CD4-positive, alpha-beta T cell treated with Interleukin-17A for 1 hour (primary cell): ENCODE data around the gene AFP.

Experiments
- DNase-seq: peaks from one replicate; pipeline ENCODE4 v3.0.0-alpha.2; 2020

Gene AFP

GRCh38 chr4:73415807-73416238 is 20.2 kb upstream of the AFP start:
- DNase-seq, result no peak

- DNase-seq, result no peak
These were observed 19.5 kb upstream of the AFP start for GRCh38 chr4:73416423-73417087.

- no peak for DNase-seq
These were observed 18.7 kb upstream of the AFP start for GRCh38 chr4:73417342-73417741.

- no peak for DNase-seq
These were observed 18.0 kb upstream of the AFP start for GRCh38 chr4:73417973-73418372.

DNA sequence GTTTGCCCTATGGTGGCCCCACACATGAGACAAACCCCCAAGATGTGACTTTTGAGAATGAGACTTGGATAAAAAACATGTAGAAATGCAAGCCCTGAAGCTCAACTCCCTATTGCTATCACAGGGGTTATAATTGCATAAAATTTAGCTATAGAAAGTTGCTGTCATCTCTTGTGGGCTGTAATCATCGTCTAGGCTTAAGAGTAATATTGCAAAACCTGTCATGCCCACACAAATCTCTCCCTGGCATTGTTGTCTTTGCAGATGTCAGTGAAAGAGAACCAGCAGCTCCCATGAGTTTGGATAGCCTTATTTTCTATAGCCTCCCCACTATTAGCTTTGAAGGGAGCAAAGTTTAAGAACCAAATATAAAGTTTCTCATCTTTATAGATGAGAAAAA is 17.3 kb upstream of the AFP start:
- no peak for DNase-seq

DNA sequence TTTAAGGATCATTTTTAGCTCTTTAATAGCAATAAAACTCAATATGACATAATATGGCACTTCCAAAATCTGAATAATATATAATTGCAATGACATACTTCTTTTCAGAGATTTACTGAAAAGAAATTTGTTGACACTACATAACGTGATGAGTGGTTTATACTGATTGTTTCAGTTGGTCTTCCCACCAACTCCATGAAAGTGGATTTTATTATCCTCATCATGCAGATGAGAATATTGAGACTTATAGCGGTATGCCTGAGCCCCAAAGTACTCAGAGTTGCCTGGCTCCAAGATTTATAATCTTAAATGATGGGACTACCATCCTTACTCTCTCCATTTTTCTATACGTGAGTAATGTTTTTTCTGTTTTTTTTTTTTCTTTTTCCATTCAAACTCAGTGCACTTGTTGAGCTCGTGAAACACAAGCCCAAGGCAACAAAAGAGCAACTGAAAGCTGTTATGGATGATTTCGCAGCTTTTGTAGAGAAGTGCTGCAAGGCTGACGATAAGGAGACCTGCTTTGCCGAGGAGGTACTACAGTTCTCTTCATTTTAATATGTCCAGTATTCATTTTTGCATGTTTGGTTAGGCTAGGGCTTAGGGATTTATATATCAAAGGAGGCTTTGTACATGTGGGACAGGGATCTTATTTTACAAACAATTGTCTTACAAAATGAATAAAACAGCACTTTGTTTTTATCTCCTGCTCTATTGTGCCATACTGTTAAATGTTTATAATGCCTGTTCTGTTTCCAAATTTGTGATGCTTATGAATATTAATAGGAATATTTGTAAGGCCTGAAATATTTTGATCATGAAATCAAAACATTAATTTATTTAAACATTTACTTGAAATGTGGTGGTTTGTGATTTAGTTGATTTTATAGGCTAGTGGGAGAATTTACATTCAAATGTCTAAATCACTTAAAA is 16.6 kb upstream of the AFP start:
- DNase-seq, result no peak

- DNase-seq, result no peak
These were observed 15.4 kb upstream of the AFP start for GRCh38 chr4:73420615-73421014.

DNA sequence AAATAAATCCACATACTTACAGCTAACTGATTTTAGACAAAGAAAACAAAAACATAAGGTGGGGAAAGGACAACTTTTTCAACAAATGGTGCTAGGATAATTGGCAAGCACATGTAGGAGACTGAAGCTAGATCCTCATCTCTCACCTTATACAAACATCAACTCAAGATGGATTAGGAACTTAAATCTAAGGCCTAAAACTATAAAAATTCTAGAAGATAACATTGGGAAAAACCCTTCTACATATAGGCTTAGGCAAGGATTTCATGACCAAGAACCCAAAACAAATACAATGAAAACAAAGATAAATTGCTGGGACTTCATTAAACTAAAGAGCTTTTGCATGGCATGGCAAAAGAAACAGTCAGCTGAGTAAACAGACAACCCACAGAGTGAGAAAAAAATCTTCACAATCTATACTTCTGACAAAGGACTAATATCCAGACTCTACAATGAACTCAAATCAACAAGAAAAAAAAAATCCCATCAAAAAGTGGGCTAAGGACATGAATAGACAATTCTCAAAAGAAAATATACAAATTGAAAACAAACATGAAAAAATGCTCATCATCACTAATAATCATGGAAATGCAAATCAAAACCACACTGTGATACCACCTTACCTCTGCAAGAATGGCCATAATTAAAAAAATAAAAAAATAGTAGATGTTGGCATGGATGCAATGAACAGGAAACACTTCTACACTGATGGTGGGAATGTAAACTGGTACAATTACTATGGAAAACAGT is 14.1 kb upstream of the AFP start:
- no peak for DNase-seq

GRCh38 chr4:73422458-73422752 is 13.6 kb upstream of the AFP start:
- DNase-seq, result no peak

GRCh38 chr4:73423184-73423583 is 12.8 kb upstream of the AFP start:
- no peak for DNase-seq

GRCh38 chr4:73426666-73427065 is 9.4 kb upstream of the AFP start:
- no peak for DNase-seq

DNA sequence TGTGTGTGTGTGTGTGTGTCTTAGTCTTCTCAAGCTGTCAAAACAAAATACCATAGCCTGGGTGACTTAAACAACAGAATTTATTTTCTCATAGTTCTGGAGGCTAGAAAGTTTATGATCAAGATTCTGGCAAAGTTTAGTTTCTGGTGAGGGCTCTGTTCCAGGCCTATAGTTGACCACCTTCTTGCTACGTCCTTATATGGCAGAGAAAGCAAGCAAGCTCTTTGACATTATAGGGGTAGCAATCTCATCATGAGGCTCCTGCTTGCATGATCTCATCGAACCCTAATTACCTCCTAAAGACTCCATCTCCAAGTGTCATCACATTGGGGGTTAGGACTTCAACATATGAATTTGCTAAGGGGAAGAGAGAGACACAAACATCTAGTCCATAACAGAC is 6.9 kb upstream of the AFP start:
- DNase-seq, result no peak

- DNase-seq, result no peak
These were observed 6.0 kb upstream of the AFP start for GRCh38 chr4:73429826-73430587.

GRCh38 chr4:73431813-73432168 is 4.2 kb upstream of the AFP start:
- DNase-seq, result no peak

DNA sequence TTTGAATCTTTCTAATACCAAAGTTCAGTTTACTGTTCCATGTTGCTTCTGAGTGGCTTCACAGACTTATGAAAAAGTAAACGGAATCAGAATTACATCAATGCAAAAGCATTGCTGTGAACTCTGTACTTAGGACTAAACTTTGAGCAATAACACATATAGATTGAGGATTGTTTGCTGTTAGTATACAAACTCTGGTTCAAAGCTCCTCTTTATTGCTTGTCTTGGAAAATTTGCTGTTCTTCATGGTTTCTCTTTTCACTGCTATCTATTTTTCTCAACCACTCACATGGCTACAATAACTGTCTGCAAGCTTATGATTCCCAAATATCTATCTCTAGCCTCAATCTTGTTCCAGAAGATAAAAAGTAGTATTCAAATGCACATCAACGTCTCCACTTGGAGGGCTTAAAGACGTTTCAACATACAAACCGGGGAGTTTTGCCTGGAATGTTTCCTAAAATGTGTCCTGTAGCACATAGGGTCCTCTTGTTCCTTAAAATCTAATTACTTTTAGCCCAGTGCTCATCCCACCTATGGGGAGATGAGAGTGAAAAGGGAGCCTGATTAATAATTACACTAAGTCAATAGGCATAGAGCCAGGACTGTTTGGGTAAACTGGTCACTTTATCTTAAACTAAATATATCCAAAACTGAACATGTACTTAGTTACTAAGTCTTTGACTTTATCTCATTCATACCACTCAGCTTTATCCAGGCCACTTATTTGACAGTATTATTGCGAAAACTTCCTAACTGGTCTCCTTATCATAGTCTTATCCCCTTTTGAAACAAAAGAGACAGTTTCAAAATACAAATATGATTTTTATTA is 3.6 kb upstream of the AFP start:
- no peak for DNase-seq

DNA sequence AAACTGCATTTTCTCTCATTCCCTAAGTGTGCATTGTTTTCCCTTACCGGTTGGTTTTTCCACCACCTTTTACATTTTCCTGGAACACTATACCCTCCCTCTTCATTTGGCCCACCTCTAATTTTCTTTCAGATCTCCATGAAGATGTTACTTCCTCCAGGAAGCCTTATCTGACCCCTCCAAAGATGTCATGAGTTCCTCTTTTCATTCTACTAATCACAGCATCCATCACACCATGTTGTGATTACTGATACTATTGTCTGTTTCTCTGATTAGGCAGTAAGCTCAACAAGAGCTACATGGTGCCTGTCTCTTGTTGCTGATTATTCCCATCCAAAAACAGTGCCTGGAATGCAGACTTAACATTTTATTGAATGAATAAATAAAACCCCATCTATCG is 2.9 kb upstream of the AFP start:
- DNase-seq, result no peak

GRCh38 chr4:73434311-73434710 is 1.7 kb upstream of the AFP start:
- DNase-seq, result no peak

DNA sequence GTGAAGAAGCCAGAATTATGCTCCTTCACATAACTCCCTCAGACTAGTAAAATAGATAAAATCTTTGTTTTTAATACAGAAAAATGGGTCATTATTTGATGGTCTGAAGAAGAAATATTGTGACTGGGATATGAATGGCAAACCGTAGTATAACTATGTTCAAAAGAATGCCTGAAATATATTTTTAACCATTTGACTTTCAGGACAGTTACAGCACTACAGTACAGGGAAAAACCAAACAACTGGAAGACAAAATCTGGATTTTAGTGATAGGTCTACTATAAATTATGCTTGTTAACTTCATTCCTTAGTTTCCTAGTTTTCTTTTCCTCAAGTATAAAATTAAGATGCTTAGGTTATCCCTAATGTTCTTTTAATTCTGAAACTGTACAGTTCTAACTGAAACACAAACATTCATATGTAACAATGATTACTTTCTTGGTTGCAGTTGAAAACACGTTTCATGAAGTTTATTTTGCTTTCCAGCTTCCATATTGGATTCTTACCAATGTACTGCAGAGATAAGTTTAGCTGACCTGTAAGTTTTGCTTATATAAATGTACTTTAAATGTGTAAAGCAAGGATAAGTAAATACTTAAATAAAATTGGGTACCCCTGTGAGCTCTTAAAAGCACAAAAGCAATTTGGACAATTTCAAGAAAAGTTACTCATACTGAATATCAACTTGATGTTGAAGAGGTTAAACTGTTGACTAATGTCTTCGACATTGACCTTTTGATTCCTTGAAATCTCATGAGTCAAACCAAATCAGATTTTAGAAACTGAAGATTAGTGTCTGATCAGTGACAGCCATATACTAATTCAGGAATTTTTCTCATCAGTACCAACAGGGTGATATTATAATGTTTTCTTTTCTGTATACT is 895 bp downstream of the AFP start:
- DNase-seq, result no peak

DNA sequence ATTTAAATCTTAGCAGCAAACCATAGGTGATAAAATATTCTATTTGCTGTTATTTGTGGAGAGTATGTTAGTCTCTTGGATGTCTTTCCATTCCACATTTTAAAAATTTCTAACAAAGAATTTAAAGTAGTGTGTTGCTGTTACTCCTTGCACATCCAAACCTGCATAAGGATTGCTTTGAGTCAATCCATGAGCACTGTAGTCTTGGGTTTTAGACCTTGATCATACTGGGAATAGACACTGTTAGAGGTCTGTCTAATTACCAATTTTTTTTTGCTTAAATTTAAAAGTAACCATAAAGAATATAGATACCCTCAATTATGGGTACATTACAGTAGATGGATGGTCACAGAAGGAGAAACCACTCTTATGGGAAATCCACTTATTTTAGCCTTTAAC is 1.5 kb downstream of the AFP start:
- no peak for DNase-seq

DNA sequence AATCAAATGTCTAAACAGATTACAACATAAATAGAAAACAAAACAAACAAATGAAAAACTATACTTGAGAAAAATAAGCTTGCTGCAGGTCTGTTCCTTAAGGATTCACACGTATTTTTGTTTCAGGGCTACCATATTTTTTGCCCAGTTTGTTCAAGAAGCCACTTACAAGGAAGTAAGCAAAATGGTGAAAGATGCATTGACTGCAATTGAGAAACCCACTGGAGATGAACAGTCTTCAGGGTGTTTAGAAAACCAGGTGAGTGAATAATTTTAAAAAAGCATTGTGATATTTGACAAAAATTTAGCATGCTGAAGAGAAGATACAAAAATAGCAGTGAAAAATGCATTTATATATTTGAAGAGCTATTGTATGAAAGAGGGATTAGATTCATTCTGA is 2.0 kb downstream of the AFP start:
- DNase-seq, result no peak

DNA sequence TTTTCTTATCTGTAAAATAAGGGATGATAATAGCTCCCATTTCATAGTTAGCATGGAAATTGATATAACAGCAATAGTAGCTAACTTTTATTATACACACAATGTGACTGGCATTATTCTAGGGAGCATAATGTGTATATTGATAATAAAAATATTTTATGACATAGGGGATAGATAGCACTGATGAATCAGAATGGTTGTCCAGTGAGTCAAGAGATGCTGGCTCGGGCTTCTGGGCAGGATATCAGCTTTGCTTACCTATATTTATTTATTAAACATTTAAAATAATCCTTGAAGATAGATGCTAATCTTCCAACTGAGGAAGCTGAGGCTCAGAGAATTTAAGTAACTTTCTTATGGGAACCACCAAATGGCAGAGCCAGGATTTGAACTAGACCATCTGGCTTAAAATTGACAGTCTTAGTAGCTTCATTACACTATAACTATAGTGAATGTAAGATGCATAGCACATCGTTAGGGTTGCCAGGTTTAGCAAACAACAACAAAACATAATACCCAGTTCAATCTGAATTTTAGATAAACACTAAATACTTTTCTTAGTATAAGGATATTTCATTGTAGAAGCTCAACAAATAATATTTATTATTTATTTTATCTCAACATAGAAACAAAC is 2.7 kb downstream of the AFP start:
- no peak for DNase-seq
